ENCODE results near the gene FOXP1.

- TF ChIP-seq POLR2A (IDR thresholded peaks at IDR 0.05), result no peak
- TF ChIP-seq CTCF (IDR thresholded peaks at IDR 0.05 in 4 of 5, conservative IDR thresholded peaks at IDR 0.05 in 1 of 5), result no peak
These were observed 284.4 kb downstream of the FOXP1 start for GRCh38 chr3:71299160-71299559.
